Activated T-cell treated with anti-CD3 and anti-CD28 coated beads for 24 hours (primary cell): ENCODE measurements around the gene PADI4.
A peak's percentile ranks its signal among the peaks of the same experiment; 100 is the strongest.

Experiments
- DNase-seq: peaks from one replicate; pipeline ENCODE4 v3.0.0-alpha.2; 2020; ENCODE audit warnings: low read depth

Gene PADI4

GRCh38 chr1:17350928-17351446, 43.0 kb downstream of the PADI4 start:
- DNase-seq: no peak

DNA sequence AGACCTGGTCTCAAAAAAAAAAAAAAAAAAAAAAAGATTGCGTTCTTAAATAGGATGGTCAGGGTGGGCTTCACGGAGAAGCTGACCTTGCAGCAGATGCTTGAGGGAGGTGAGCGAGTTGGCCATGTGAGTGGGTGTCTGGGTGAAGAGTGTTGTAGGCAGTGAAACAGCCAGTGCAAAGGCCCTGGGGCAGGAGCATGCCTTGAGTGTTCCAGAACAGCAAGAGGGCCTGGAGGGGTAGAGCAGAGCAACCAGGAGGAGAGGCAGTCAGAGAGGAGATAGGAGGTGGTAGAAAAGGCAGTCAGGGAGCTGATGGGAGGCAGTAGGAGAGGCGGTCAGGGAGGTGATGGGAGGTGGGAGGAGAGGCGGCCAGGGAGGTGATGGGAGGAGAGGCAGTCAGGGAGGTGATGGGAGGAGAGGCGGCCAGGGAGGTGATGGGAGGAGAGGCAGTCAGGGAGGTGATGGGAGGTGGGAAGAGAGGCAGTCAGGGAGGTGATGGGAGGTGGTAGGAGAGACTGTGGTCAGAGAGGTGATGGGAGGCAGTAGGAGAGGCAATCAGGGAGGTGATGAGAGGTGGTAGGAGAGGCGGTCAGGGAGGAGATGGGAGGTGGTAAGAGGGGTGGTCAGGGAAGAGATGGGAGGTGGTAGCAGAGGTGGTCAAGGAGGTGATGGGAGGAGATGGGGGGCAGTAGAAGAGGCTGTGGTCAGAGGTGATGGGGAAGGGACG, 43.8 kb downstream of the PADI4 start:
- no peak for DNase-seq

- no peak for DNase-seq
These were observed 44.5 kb downstream of the PADI4 start for GRCh38 chr1:17352419-17352909.

DNA sequence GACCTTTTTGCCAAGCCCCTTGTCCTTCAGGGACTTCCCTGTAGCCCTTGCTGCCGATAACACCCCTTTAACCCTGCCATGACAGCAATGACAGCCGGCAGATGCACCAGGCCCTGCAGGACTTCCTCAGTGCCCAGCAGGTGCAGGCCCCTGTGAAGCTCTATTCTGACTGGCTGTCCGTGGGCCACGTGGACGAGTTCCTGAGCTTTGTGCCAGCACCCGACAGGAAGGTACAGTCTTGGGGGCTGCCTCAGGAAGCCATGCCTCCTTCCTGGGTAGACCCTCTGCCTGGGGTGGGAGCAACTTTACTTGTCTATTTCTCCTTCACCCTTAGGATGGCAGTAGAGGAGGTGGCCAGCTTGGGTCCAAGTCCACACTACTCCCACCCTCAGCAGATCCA, 47.9 kb downstream of the PADI4 start:
- DNase-seq: peak; percentile 11

GRCh38 chr1:17356387-17357026, 48.5 kb downstream of the PADI4 start:
- peak; percentile 6 for DNase-seq

- DNase-seq: no peak
These were observed 50.6 kb downstream of the PADI4 start for GRCh38 chr1:17358557-17358956.

GRCh38 chr1:17359031-17359430, 51.0 kb downstream of the PADI4 start:
- no peak for DNase-seq

DNA sequence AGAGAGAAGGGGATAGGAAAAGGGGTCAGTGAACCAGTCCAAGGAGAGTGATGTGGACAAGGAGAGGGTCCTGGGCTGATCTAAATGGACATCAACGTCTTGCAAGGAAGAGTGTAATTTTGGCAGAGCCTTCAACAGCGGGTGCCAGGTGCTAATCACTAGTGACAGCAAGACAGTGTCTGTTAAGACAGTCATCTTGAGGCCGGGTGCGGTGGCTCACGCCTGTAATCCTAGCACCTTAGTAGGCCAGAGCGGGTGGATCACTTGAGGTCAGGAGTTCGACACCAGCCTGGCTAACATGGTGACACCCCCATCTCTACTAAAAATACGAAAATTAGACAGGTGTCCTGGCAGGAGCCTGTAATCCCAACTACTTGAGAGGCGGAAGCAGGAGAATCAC, 51.8 kb downstream of the PADI4 start:
- no peak for DNase-seq

- no peak for DNase-seq
These were observed 52.4 kb downstream of the PADI4 start for GRCh38 chr1:17360272-17360956.

GRCh38 chr1:17361687-17362086, 53.7 kb downstream of the PADI4 start:
- DNase-seq: no peak

DNA sequence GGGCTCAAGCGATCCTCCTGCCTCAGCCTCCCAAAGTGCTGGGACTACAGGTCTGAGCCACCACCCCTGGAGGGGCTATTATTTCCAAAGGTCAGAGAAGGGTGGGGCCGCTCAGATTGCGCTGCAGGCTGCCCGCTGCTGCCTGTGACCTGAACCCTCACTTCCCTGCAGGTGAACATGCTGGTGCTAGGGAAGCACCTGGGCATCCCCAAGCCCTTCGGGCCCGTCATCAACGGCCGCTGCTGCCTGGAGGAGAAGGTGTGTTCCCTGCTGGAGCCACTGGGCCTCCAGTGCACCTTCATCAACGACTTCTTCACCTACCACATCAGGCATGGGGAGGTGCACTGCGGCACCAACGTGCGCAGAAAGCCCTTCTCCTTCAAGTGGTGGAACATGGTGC, 55.4 kb downstream of the PADI4 start:
- DNase-seq: no peak

DNA sequence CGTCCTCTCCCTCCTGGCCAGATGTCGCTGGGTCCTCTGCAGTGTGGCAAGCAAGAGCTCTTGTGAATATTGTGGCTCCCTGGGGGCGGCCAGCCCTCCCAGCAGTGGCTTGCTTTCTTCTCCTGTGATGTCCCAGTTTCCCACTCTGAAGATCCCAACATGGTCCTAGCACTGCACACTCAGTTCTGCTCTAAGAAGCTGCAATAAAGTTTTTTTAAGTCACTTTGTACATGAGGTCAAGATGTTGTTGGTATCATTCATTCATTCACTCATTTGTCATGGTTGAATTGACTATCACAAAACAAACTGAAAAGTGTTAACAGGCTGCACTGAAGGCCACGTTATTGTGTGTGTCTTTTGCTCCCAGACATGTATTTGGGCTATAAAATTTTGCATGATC, 55.8 kb downstream of the PADI4 start:
- DNase-seq: no peak

DNA sequence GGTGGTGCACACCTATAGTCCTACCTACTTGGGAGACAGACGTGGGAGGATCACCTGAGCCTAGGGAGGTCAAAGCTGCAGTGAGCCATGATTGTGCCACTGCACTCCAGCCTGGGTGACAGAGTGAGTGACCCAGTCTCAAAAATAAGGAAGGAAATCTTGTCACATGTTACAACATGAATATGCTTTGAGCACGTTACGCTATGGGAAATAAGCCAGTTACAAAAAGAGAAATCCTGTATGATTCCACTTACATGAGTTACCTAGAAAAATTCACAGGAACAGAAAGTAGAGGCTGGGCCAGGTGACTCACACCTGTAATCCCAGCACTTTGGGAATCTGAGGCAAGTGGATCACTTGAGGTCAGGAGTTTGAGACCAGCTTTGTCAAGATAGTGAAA, 57.3 kb downstream of the PADI4 start:
- DNase-seq: no peak

- no peak for DNase-seq
These were observed 61.5 kb downstream of the PADI4 start for GRCh38 chr1:17369466-17369865.

GRCh38 chr1:17370618-17371017, 62.6 kb downstream of the PADI4 start:
- no peak for DNase-seq

GRCh38 chr1:17371896-17372295, 63.9 kb downstream of the PADI4 start, which contains the start of gene PADI6:
Gene PADI6 (plus strand): TSS chr1:17372196. CDS start chr1:17372246, 50 bp downstream.
- no peak for DNase-seq

- no peak for DNase-seq
These were observed 65.0 kb downstream of the PADI4 start for GRCh38 chr1:17372955-17373354.

DNA sequence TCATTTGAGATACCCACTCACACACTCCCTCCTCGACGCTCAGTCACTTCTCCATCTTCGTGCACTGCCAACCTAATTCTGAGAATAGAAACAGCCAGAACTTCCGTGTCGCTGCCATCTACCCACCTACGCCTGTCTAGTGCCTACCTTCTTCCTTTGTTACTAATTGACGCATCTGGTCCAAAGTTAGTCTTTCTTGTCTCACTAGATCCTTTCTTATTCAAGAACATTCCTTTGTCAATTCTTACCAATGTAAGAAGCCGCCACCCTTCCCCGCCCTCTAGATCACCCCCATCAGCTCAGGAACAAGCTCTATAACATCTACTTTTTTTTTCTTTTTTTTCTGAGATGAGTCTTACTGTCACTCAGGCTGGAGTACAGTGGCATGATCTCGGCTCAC, 67.7 kb downstream of the PADI4 start:
- no peak for DNase-seq

DNA sequence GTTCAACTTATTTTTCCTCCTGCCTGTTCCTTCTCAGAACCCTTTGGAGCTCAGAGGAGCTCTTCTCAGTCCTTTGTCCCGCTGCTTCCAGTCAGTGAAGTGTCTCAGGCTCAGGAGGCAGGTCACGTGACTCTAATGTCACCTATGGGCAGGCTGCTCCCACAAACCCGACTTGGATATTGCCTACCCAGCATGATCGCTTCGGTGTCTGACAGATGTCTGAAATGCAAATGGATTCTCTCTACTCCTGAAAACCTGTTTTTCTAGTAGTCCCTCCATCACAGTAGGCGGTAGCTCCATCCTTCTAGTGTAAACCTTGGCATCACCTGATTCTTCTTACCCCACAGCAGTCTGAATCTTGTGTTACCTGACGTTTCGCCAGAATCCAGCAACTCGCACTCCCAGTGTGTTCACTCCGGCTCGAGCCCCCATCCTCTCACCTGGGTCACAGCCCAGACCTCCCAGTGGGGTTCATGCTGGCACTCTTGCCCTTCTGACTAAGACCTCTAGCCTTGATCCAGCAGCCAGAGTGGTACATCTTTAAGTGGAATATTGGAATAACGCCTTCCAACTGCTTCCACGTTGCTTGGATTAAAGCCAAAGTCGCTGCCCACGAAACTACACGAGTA, 69.4 kb downstream of the PADI4 start:
- no peak for DNase-seq

GRCh38 chr1:17381161-17381560, 73.2 kb downstream of the PADI4 start:
- no peak for DNase-seq

DNA sequence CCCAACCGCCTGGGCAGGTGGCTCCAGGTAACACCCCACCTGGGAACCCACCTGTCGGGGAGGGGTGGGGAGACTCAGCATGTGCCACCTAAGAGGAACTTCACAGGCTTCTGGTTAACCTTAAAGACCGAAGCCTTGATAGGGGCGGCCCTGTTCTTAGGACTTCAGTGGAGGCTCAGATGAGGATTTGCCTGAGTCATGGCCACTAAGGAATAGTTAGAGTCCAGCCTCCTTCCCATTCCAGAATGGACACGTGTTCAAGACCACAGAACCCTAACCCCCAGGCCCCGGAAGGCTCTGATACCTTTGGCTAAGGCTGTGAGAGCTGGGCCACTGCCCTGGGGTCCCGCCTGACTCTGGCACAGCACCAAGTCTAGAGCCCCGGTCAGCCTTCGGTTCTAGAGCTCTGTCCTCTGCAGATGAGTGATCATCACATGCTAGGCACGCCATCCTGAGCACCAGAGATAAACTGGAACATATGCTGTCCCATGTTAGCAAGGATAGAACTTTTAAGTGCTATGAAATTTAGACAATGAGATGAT, 84.3 kb downstream of the PADI4 start:
- DNase-seq: no peak

- no peak for DNase-seq
These were observed 85.2 kb downstream of the PADI4 start for GRCh38 chr1:17393230-17393629.
